HepG2 (cell line): ENCODE measurements around the gene DNM3. TPM values are rescaled to one million over a fixed set of nuclear protein-coding genes. Genes with fewer than 3 reads are reported as not detected.

Experiments
- ATAC-seq: fragments of 200-7000 bp; cut with Tn5 transposase; 3 replicates; pipeline ENCODE4 v1.9.1; 2020; ENCODE audit warnings: mild to moderate bottlenecking, moderate library complexity
- BruUV-seq: library from RNA; stranded (reverse); fragments of 400-500 nt; replicated peaks from 2 replicates; lab custom pipeline; 2021; lab: Mats Ljungman, UMichigan
- CTCF ChIA-PET: fragments of 300-600 bp; formaldehyde crosslinking; extraction: SDS; loops from one replicate; lab custom pipeline; 2021; ENCODE audit warnings: low total read pairs, inconsistent platforms, low intra/inter-chr PET ratio; lab: Yijun Ruan, JAX
- POLR2A ChIA-PET: fragments of 350-600 bp; sonication (Branson Sonifier 250); formaldehyde crosslinking; loops from one replicate; lab custom pipeline; 2020; ENCODE audit warnings: antibody characterized with exemption, inconsistent platforms; lab: Yijun Ruan, JAX
- DNase-seq: peaks from one replicate; pipeline ENCODE4 v3.0.0-alpha.2; 2015; ENCODE audit warnings: low spot score
- FAIRE-seq: peaks from 3 replicates; lab custom pipeline; 2011; peaks lifted over from hg19 to GRCh38; lab: Jason Lieb, UNC
- H2AFZ ChIP-seq: one replicate; pipeline ENCODE4 v1.6.1; 2011; ENCODE audit warnings: low read length, inconsistent platforms
- H3K27ac ChIP-seq: fragments of 300-600 bp; 3 replicates; pipeline ENCODE4 v1.8.0; 2011; ENCODE audit warnings: mixed run types, mild to moderate bottlenecking, mixed read lengths, low read length, inconsistent platforms; ENCODE audit not compliant: insufficient read depth; ENCODE audit errors: extremely low read length
- H3K27me3 ChIP-seq, 2 experiments: fragments of 200-600 bp in 1 of 2; 2 replicates in 1 of 2; 3 replicates in 1 of 2; pipeline versions ENCODE4 v1.6.0 to v1.8.0; 2011; ENCODE audit warnings: low read length in 2 of 2, mild to moderate bottlenecking in 2 of 2, moderate library complexity in 2 of 2, inconsistent platforms in 1 of 2; ENCODE audit not compliant: insufficient read depth in 2 of 2, control insufficient read depth in 1 of 2
- H3K36me3 ChIP-seq, 2 experiments: fragments of 200-600 bp in 1 of 2; replicated peaks in 1 of 2; 2 replicates in 1 of 2; 3 replicates in 1 of 2; pipeline versions ENCODE4 v1.5.1 to v1.8.0; 2011; ENCODE audit warnings: low read length in 2 of 2, inconsistent platforms in 1 of 2; ENCODE audit not compliant: insufficient read depth in 2 of 2, control insufficient read depth in 1 of 2
- H3K4me1 ChIP-seq: 2 replicates; pipeline ENCODE4 v1.5.1; 2012; ENCODE audit warnings: low read length, inconsistent platforms; ENCODE audit not compliant: insufficient read depth
- H3K4me2 ChIP-seq: 2 replicates; pipeline ENCODE4 v1.6.0; 2011; ENCODE audit warnings: low read depth, low read length, inconsistent platforms
- H3K4me3 ChIP-seq, 3 experiments: fragments of 200-600 bp in 1 of 3; sonication (generic), shearing (Covaris generic) in 1 of 3; replicated peaks in 1 of 3; 2 replicates each; pipeline ENCODE4 v1.5.1; 2011 to 2016; ENCODE audit warnings: low read length in 3 of 3, inconsistent platforms in 2 of 3, low read depth in 2 of 3, mild to moderate bottlenecking in 2 of 3, control low read depth in 1 of 3, mixed read lengths in 1 of 3; ENCODE audit not compliant: insufficient read depth in 1 of 3
- H3K79me2 ChIP-seq: one replicate; pipeline ENCODE4 v1.6.1; 2011; ENCODE audit warnings: low read length, inconsistent platforms; ENCODE audit not compliant: insufficient read depth
- H3K9ac ChIP-seq: 2 replicates; pipeline ENCODE4 v1.6.0; 2011; ENCODE audit warnings: mild to moderate bottlenecking, low read depth, low read length, inconsistent platforms; ENCODE audit not compliant: insufficient read depth
- H3K9me3 ChIP-seq: 2 replicates; pipeline ENCODE4 v1.5.1; 2012; ENCODE audit warnings: mild to moderate bottlenecking, low read length
- H4K20me1 ChIP-seq: 2 replicates; pipeline ENCODE4 v1.6.0; 2011; ENCODE audit warnings: inconsistent platforms, mild to moderate bottlenecking, low read length, moderate library complexity; ENCODE audit not compliant: insufficient read depth
- BORCS8-MEF2B ChIP-seq: sonication (generic); formaldehyde crosslinking; IDR thresholded peaks from 2 replicates; pipeline ENCODE4 v1.8.0; 2022; ENCODE audit warnings: mild to moderate bottlenecking, missing genetic modification reagents
- CC2D1A ChIP-seq: sonication (generic); formaldehyde crosslinking; IDR thresholded peaks from 2 replicates; pipeline ENCODE4 v1.8.1; 2023; ENCODE audit warnings: mild to moderate bottlenecking, missing genetic modification reagents
- NFATC3 ChIP-seq: sonication (generic); formaldehyde crosslinking; IDR thresholded peaks from 2 replicates; pipeline ENCODE4 v1.5.1; 2020; ENCODE audit warnings: mild to moderate bottlenecking, missing genetic modification reagents
- NFRKB ChIP-seq: fragments of 450-650 bp; IDR thresholded peaks from 2 replicates; pipeline ENCODE4 v1.6.1; 2017
- PCBP1 ChIP-seq: fragments of 200-400 bp; formaldehyde crosslinking; IDR thresholded peaks from 2 replicates; pipeline ENCODE4 v1.6.1; 2017; ENCODE audit warnings: mild to moderate bottlenecking, low read depth, low read length, borderline replicate concordance
- SNAPC5 ChIP-seq: sonication (generic); formaldehyde crosslinking; IDR thresholded peaks from 2 replicates; pipeline ENCODE4 v1.8.1; 2023; ENCODE audit warnings: mild to moderate bottlenecking, missing genetic modification reagents, borderline replicate concordance
- TBL1XR1 ChIP-seq: fragments of 150-350 bp; IDR thresholded peaks from 2 replicates; pipeline ENCODE4 v1.6.1; 2014; ENCODE audit warnings: borderline replicate concordance, low read length; ENCODE audit not compliant: partially characterized antibody
- TRIM22 ChIP-seq: fragments of 450-650 bp; IDR thresholded peaks from 2 replicates; pipeline ENCODE4 v1.6.1; 2017
- ZFP41 ChIP-seq: sonication (generic); formaldehyde crosslinking; IDR thresholded peaks from 2 replicates; pipeline ENCODE4 v1.4.0; 2020; ENCODE audit warnings: mild to moderate bottlenecking, missing genetic modification reagents, borderline replicate concordance
- ZNF224 ChIP-seq: sonication (generic); formaldehyde crosslinking; IDR thresholded peaks from 2 replicates; pipeline ENCODE4 v1.5.0; 2020; ENCODE audit warnings: mild to moderate bottlenecking, missing genetic modification reagents
- ZNF431 ChIP-seq: sonication (generic); formaldehyde crosslinking; IDR thresholded peaks from 2 replicates; pipeline ENCODE4 v1.9.0; 2022; ENCODE audit warnings: missing genetic modification reagents, low read depth, mild to moderate bottlenecking, borderline replicate concordance
- ZNF761 ChIP-seq: sonication (generic); formaldehyde crosslinking; conservative IDR thresholded peaks from 2 replicates; pipeline ENCODE4 v1.4.0; 2020; ENCODE audit warnings: mild to moderate bottlenecking, missing genetic modification reagents
- ZNF788 ChIP-seq: sonication (generic); formaldehyde crosslinking; IDR thresholded peaks from 2 replicates; pipeline ENCODE4 v1.5.0; 2020; ENCODE audit warnings: mild to moderate bottlenecking, missing genetic modification reagents, borderline replicate concordance
- WGBS: methylation state at CpG from one replicate; pipeline ENCODE4 v1.1.6; 2017; ENCODE audit warnings: low lambda C conversion rate; 5-methylcytosine and 5-hydroxymethylcytosine counted together
- in situ Hi-C: cut with HindIII; loops from 2 replicates; pipeline ENCODE4 v1.10.0; 2017; ENCODE audit warnings: low pct_unique_long_range_greater_than_20kb; ENCODE audit not compliant: extremely low pct_ligation_motif_present
- intact Hi-C: fragments of 100-400 bp; cut with micrococcal nuclease; formaldehyde crosslinking; loops from one replicate; pipeline ENCODE4 v1.10.0; 2022; ENCODE audit not compliant: unreplicated experiment
- polyA plus RNA-seq, 8 experiments: library from polyadenylated mRNA; depleted of rRNA in 3 of 8; stranded (reverse) in 7 of 8; unstranded in 1 of 8; fragments of >200 nt; fragmentation: Illumina TruSeq in 4 of 8; extraction: Trizol in 4 of 8; gene quantifications; 2 replicates each; pipeline versions ENCODE4 v1.2.1 to v1.2.3, GENCODE V29; 2011 to 2016; ENCODE audit warnings: low read depth in 4 of 8, missing spikeins in 1 of 8, mixed read lengths in 1 of 8; ENCODE audit not compliant: insufficient read depth in 1 of 8
- total RNA-seq, 5 experiments: library from RNA; depleted of rRNA; stranded (reverse); fragments of >200 nt; fragmentation: Illumina TruSeq; extraction: Trizol; gene quantifications; 2 replicates each; pipeline ENCODE4 v1.2.3, GENCODE V29; 2016; ENCODE audit warnings: low read depth in 1 of 5
- TF ChIP-seq, protein P1 (sequence below): sonication (generic); formaldehyde crosslinking; IDR thresholded peaks from 2 replicates; pipeline ENCODE4 v1.4.0; 2020; ENCODE audit warnings: missing genetic modification reagents
- TF ChIP-seq, protein P2 (sequence below): sonication (generic); formaldehyde crosslinking; IDR thresholded peaks from 2 replicates; pipeline ENCODE4 v1.4.0; 2020; ENCODE audit warnings: missing genetic modification reagents
- TF ChIP-seq, protein P3 (sequence below): sonication (generic); formaldehyde crosslinking; IDR thresholded peaks from 2 replicates; pipeline ENCODE4 v1.5.1; 2020; ENCODE audit warnings: mild to moderate bottlenecking, missing genetic modification reagents, borderline replicate concordance

The DNM3 gene
- total and polyA plus RNA-seq, 2 of the 13 experiments (the other 11 are each of a cell fraction or from before 2014, with no cell fraction given): 0.05 TPM; not detected in 1

DNA sequence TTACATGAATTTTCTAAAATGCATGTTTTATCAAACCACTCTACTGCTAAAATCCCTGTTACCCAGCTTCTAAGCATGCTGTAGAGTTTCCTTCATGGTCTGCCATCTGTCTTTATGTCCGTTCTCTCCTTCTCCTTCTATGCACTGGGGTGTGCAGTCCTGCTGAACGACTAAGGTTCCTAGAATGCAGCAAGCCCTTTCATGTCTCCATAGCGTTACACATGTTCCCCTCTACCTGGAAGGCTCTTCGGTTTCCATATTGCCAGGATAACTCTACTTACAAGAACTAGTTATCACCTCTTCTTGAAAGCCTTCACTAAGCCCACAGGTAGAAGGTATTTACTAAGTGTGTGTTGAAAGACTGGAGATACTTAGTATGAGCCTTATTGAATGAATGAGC lies 22.2 kb downstream of the DNM3 start:
- ChIA-PET CTCF (no interaction called here), POLR2A (no interaction called here)
- Histone ChIP-seq H3K79me2 (no peaks in the 10 kb centered on the region), H3K9me3 (no peaks in the 10 kb centered on the region), H3K4me3 (no peak overlapping the region), H3K27me3 (no peaks in the 10 kb centered on the region), H2AFZ (no peak overlapping the region), H3K27ac (no peak overlapping the region), H3K4me1 (no peaks in the 10 kb centered on the region), H3K4me2 (no peak overlapping the region), H3K9ac (no peak overlapping the region), H3K36me3 (no peaks in the 10 kb centered on the region), H4K20me1 (no peaks in the 10 kb centered on the region)
- ATAC-seq: no peak
- intact Hi-C loops: no loop called here
- no peak for DNase-seq
- in situ Hi-C loops: no loop called here
- WGBS: 2% methylated on average over 4 of the region's 4 CpGs
- BruUV-seq: no TSS peak
- no peak for FAIRE-seq
- TF ChIP-seq ZFP41 (CRISPR knock-in tag) (no peak), BORCS8-MEF2B (CRISPR knock-in tag) (no peak), NFRKB (no peak), PCBP1 (no peak), ZNF761 (no peak), TBL1XR1 (no peak), ZNF431 (no peak), NFATC3 (CRISPR knock-in tag) (no peak), TRIM22 (no peak), SNAPC5 (no peak), CC2D1A (CRISPR knock-in tag) (no peak), ZNF224 (CRISPR knock-in tag) (no peak), ZNF788 (CRISPR knock-in tag) (no peak)
- TF ChIP-seq, protein P1, sequence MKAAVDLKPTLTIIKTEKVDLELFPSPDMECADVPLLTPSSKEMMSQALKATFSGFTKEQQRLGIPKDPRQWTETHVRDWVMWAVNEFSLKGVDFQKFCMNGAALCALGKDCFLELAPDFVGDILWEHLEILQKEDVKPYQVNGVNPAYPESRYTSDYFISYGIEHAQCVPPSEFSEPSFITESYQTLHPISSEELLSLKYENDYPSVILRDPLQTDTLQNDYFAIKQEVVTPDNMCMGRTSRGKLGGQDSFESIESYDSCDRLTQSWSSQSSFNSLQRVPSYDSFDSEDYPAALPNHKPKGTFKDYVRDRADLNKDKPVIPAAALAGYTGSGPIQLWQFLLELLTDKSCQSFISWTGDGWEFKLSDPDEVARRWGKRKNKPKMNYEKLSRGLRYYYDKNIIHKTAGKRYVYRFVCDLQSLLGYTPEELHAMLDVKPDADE (CRISPR knock-in tag): no peak
- TF ChIP-seq, protein P2, sequence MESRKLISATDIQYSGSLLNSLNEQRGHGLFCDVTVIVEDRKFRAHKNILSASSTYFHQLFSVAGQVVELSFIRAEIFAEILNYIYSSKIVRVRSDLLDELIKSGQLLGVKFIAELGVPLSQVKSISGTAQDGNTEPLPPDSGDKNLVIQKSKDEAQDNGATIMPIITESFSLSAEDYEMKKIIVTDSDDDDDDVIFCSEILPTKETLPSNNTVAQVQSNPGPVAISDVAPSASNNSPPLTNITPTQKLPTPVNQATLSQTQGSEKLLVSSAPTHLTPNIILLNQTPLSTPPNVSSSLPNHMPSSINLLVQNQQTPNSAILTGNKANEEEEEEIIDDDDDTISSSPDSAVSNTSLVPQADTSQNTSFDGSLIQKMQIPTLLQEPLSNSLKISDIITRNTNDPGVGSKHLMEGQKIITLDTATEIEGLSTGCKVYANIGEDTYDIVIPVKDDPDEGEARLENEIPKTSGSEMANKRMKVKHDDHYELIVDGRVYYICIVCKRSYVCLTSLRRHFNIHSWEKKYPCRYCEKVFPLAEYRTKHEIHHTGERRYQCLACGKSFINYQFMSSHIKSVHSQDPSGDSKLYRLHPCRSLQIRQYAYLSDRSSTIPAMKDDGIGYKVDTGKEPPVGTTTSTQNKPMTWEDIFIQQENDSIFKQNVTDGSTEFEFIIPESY: no peak
- TF ChIP-seq, protein P3, sequence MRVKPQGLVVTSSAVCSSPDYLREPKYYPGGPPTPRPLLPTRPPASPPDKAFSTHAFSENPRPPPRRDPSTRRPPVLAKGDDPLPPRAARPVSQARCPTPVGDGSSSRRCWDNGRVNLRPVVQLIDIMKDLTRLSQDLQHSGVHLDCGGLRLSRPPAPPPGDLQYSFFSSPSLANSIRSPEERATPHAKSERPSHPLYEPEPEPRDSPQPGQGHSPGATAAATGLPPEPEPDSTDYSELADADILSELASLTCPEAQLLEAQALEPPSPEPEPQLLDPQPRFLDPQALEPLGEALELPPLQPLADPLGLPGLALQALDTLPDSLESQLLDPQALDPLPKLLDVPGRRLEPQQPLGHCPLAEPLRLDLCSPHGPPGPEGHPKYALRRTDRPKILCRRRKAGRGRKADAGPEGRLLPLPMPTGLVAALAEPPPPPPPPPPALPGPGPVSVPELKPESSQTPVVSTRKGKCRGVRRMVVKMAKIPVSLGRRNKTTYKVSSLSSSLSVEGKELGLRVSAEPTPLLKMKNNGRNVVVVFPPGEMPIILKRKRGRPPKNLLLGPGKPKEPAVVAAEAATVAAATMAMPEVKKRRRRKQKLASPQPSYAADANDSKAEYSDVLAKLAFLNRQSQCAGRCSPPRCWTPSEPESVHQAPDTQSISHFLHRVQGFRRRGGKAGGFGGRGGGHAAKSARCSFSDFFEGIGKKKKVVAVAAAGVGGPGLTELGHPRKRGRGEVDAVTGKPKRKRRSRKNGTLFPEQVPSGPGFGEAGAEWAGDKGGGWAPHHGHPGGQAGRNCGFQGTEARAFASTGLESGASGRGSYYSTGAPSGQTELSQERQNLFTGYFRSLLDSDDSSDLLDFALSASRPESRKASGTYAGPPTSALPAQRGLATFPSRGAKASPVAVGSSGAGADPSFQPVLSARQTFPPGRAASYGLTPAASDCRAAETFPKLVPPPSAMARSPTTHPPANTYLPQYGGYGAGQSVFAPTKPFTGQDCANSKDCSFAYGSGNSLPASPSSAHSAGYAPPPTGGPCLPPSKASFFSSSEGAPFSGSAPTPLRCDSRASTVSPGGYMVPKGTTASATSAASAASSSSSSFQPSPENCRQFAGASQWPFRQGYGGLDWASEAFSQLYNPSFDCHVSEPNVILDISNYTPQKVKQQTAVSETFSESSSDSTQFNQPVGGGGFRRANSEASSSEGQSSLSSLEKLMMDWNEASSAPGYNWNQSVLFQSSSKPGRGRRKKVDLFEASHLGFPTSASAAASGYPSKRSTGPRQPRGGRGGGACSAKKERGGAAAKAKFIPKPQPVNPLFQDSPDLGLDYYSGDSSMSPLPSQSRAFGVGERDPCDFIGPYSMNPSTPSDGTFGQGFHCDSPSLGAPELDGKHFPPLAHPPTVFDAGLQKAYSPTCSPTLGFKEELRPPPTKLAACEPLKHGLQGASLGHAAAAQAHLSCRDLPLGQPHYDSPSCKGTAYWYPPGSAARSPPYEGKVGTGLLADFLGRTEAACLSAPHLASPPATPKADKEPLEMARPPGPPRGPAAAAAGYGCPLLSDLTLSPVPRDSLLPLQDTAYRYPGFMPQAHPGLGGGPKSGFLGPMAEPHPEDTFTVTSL: no peak
